Stimulated activated memory B cell treated with anti-CD40 and anti-IgM and Interleukin-4, amounts not matched to agents 10 μg/mL and 1 μg/mL and 100 μg/mL, for 72 hours (primary cell): ENCODE results near the gene SYNDIG1.

Source experiments
- ATAC-seq: fragments of 150-1000 bp; cut with Tn5 transposase; 2 replicates; pipeline ENCODE4 v1.10.0; 2021
- H3K27ac Mint-ChIP-seq: one replicate; pipeline ENCODE4 v1.8.0; 2022; ENCODE audit warnings: mild to moderate bottlenecking, mixed read lengths
- H3K27me3 Mint-ChIP-seq: one replicate; pipeline ENCODE4 v1.8.0; 2022; ENCODE audit warnings: mixed read lengths
- H3K36me3 Mint-ChIP-seq: one replicate; pipeline ENCODE4 v1.8.0; 2022; ENCODE audit warnings: mixed read lengths
- H3K4me1 Mint-ChIP-seq: one replicate; pipeline ENCODE4 v1.8.0; 2022; ENCODE audit warnings: mixed read lengths
- H3K4me3 Mint-ChIP-seq: one replicate; pipeline ENCODE4 v1.8.0; 2022; ENCODE audit warnings: mild to moderate bottlenecking, moderate library complexity, mixed read lengths
- H3K9me3 Mint-ChIP-seq: one replicate; pipeline ENCODE4 v1.8.0; 2022; ENCODE audit warnings: mixed read lengths

Gene SYNDIG1

GRCh38 chr20:24441661-24442060 lies 27.8 kb upstream of the SYNDIG1 start:
- H3K27me3 Mint-ChIP-seq = no peaks in the 10 kb centered on the region
- no peak overlapping the region for H3K27ac Mint-ChIP-seq

GRCh38 chr20:24442909-24443308 lies 26.5 kb upstream of the SYNDIG1 start:
- H3K27ac Mint-ChIP-seq = no peak overlapping the region
- no peaks in the 10 kb centered on the region for H3K27me3 Mint-ChIP-seq
- no peak overlapping the region for H3K4me3 Mint-ChIP-seq
- H3K9me3 Mint-ChIP-seq = no peaks in the 10 kb centered on the region
- ATAC-seq = no peak
- no peaks in the 10 kb centered on the region for H3K4me1 Mint-ChIP-seq
- H3K36me3 Mint-ChIP-seq = no peaks in the 10 kb centered on the region

More at GRCh38 chr20:24441661-24442060, 27.8 kb upstream of the SYNDIG1 start:
- no peaks in the 10 kb centered on the region for H3K36me3 Mint-ChIP-seq
- H3K4me3 Mint-ChIP-seq = no peak overlapping the region
- H3K4me1 Mint-ChIP-seq = no peaks in the 10 kb centered on the region
- ATAC-seq = no peak
- no peaks in the 10 kb centered on the region for H3K9me3 Mint-ChIP-seq

DNA sequence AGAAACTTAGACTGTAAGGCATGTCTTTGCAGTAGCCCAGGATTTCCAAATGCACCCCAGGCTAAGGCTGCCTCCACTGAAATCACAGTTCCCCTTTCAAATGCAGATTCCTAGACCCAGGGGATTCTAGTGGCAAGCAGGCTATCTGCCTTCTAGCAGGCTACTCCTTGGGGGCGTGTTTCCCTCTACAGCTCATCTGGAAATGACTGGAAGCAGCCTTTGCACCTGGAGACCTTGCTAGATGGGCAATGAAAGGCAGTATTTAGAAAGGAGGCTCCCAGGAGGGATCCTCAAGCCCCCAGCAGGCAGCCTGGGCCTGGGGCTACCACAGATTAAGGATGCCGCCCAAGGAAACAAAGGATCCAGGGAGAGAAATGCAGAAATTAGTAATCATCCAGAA lies 26.0 kb upstream of the SYNDIG1 start:
- no peaks in the 10 kb centered on the region for H3K4me1 Mint-ChIP-seq
- ATAC-seq = no peak
- H3K36me3 Mint-ChIP-seq = no peaks in the 10 kb centered on the region
- no peaks in the 10 kb centered on the region for H3K27me3 Mint-ChIP-seq
- no peak overlapping the region for H3K27ac Mint-ChIP-seq
- no peaks in the 10 kb centered on the region for H3K9me3 Mint-ChIP-seq
- no peak overlapping the region for H3K4me3 Mint-ChIP-seq

GRCh38 chr20:24444526-24445190 lies 24.8 kb upstream of the SYNDIG1 start:
- Mint-ChIP-seq H3K36me3 (no peaks in the 10 kb centered on the region), H3K27ac (no peak overlapping the region), H3K4me1 (no peaks in the 10 kb centered on the region)

DNA sequence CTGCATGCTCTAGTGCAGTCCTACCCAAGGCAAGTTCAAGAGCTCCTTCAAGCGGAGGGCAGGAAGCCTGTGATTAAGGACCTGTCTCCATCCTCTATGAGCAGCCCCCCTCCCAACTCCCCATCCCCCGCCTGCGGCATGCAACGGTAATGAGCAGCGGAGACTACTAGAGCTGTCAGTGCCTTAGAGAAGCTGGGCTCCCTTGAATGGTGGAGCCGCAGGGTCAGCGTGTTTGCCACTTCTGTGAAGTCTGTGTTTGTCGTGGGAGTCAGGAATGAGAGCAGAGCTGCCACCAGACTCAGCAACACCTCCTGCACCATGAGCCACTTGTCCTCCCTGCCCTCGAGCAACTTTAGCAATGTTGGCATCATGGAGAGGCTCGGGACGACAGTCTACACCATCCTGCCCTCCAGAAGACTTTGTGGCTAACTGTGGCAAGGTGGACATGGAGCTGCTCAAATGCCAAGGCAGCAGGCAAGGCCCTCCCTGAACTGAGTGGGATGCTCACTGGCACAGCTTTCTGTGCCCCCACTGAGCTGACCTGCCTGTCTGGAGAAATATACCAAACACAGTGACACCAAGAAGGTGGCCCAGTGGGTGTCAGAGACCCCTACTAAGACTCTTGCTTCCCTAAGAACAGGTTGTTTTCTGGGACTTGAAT lies 23.8 kb upstream of the SYNDIG1 start:
- H3K36me3 Mint-ChIP-seq = no peaks in the 10 kb centered on the region
- no peak for ATAC-seq
- H3K27me3 Mint-ChIP-seq = no peaks in the 10 kb centered on the region
- no peaks in the 10 kb centered on the region for H3K4me1 Mint-ChIP-seq
- H3K9me3 Mint-ChIP-seq = no peaks in the 10 kb centered on the region
- no peak overlapping the region for H3K4me3 Mint-ChIP-seq
- H3K27ac Mint-ChIP-seq = no peak overlapping the region

More at GRCh38 chr20:24444526-24445190, 24.8 kb upstream of the SYNDIG1 start:
- H3K4me3 Mint-ChIP-seq = no peak overlapping the region
- ATAC-seq = no peak
- no peaks in the 10 kb centered on the region for H3K9me3 Mint-ChIP-seq
- H3K27me3 Mint-ChIP-seq = no peaks in the 10 kb centered on the region

DNA sequence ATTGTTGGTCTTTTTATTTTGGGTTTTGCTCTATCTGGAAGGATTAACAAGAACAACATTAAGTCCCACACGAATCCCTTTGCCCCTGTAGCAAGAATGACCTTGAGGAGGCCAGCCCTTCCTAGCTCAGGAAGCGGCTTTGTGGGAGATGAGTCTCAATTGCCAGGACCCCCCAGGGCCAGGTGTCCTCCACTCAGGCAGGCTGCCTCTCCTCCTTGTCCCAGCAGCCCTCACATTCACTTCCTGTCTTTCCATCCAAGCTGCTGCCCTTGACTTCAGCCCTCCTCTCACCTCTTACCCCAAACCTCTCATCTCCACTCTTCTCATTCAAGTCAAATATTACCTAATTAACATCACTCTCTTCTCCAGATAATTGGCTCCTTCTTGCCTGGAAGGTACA lies 22.6 kb upstream of the SYNDIG1 start:
- Mint-ChIP-seq H3K4me3 (no peak overlapping the region), H3K9me3 (no peaks in the 10 kb centered on the region), H3K36me3 (no peaks in the 10 kb centered on the region), H3K27ac (no peak overlapping the region), H3K4me1 (no peaks in the 10 kb centered on the region), H3K27me3 (no peaks in the 10 kb centered on the region)
- ATAC-seq = no peak

GRCh38 chr20:24448170-24448569 lies 21.3 kb upstream of the SYNDIG1 start:
- H3K4me3 Mint-ChIP-seq = no peak overlapping the region
- no peak overlapping the region for H3K27ac Mint-ChIP-seq
- H3K4me1 Mint-ChIP-seq = no peaks in the 10 kb centered on the region
- no peaks in the 10 kb centered on the region for H3K9me3 Mint-ChIP-seq
- ATAC-seq = no peak
- H3K36me3 Mint-ChIP-seq = no peaks in the 10 kb centered on the region
- peaks cover 7% of the 10 kb centered on the region for H3K27me3 Mint-ChIP-seq

DNA sequence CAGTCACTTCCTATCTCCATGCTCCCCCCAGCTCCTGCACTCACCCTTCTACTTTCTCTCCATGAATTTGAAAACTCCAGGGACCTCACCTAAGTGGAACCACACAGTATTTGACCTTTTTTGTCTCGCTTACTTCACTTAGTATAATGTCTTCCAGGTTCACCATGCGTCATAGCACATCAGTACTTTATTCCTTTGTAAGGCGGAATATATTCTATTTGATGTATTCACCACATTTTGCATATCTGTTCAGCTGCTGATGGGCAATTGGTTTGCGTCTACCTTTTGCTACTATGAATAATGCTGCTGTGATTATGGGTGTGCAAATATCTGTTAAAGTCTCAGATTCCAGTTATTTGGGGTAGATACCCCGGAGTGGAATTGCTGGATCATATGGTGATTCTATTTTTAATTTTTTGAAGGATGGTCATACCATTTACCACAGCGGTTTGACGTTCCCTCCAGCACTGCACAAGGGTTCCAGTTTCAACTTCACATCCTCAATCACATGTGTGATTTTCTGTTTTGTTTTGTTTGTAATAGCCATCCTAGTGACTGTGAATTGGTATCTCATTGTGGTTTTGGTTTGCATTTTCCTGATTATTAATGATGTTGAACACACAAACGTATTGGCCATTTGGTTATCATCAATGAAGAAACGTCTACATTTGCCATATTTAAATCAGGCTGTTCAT lies 20.3 kb upstream of the SYNDIG1 start:
- H3K9me3 Mint-ChIP-seq = no peaks in the 10 kb centered on the region
- no peak for ATAC-seq
- no peak overlapping the region for H3K27ac Mint-ChIP-seq
- no peaks in the 10 kb centered on the region for H3K4me1 Mint-ChIP-seq
- H3K36me3 Mint-ChIP-seq = no peaks in the 10 kb centered on the region
- H3K4me3 Mint-ChIP-seq = no peak overlapping the region
- peaks cover 10% of the 10 kb centered on the region for H3K27me3 Mint-ChIP-seq

- no peaks in the 10 kb centered on the region for H3K4me1 Mint-ChIP-seq
- H3K9me3 Mint-ChIP-seq = no peaks in the 10 kb centered on the region
- ATAC-seq = no peak
- H3K36me3 Mint-ChIP-seq = no peaks in the 10 kb centered on the region
- peaks cover 10% of the 10 kb centered on the region for H3K27me3 Mint-ChIP-seq
- no peak overlapping the region for H3K4me3 Mint-ChIP-seq
- no peak overlapping the region for H3K27ac Mint-ChIP-seq
Observed at GRCh38 chr20:24450177-24450576, 19.3 kb upstream of the SYNDIG1 start.

- H3K36me3 Mint-ChIP-seq = no peaks in the 10 kb centered on the region
- peaks cover 11% of the 10 kb centered on the region for H3K27me3 Mint-ChIP-seq
- H3K9me3 Mint-ChIP-seq = no peaks in the 10 kb centered on the region
- no peak for ATAC-seq
- no peaks in the 10 kb centered on the region for H3K4me1 Mint-ChIP-seq
- no peak overlapping the region for H3K27ac Mint-ChIP-seq
- H3K4me3 Mint-ChIP-seq = no peak overlapping the region
Observed at GRCh38 chr20:24450624-24451376, 18.6 kb upstream of the SYNDIG1 start.

DNA sequence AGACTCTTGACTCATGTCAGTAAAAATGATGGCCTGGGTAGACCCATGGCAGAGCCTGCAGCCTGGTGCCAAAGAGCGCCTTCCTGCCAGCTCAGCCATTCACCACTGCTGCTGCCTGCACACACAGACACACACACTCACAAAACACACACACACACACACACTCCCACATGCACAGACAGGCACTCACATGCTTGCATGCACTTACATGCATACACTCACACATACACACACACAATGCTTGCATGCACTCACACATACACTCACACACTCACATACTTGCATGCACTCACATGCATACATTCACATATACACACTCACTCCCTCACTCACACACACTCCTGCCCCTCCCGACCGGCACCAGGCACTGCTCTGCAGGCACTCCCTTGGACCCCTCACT lies 18.0 kb upstream of the SYNDIG1 start:
- no peak overlapping the region for H3K4me3 Mint-ChIP-seq
- no peaks in the 10 kb centered on the region for H3K36me3 Mint-ChIP-seq
- no peaks in the 10 kb centered on the region for H3K9me3 Mint-ChIP-seq
- H3K4me1 Mint-ChIP-seq = no peaks in the 10 kb centered on the region
- no peak for ATAC-seq
- H3K27me3 Mint-ChIP-seq = peaks cover 17% of the 10 kb centered on the region
- H3K27ac Mint-ChIP-seq = no peak overlapping the region

- no peak overlapping the region for H3K4me3 Mint-ChIP-seq
- no peak for ATAC-seq
- no peaks in the 10 kb centered on the region for H3K36me3 Mint-ChIP-seq
- no peaks in the 10 kb centered on the region for H3K4me1 Mint-ChIP-seq
- no peaks in the 10 kb centered on the region for H3K9me3 Mint-ChIP-seq
- H3K27ac Mint-ChIP-seq = no peak overlapping the region
- H3K27me3 Mint-ChIP-seq = peaks cover 23% of the 10 kb centered on the region
Observed at GRCh38 chr20:24452016-24452415, 17.4 kb upstream of the SYNDIG1 start.

DNA sequence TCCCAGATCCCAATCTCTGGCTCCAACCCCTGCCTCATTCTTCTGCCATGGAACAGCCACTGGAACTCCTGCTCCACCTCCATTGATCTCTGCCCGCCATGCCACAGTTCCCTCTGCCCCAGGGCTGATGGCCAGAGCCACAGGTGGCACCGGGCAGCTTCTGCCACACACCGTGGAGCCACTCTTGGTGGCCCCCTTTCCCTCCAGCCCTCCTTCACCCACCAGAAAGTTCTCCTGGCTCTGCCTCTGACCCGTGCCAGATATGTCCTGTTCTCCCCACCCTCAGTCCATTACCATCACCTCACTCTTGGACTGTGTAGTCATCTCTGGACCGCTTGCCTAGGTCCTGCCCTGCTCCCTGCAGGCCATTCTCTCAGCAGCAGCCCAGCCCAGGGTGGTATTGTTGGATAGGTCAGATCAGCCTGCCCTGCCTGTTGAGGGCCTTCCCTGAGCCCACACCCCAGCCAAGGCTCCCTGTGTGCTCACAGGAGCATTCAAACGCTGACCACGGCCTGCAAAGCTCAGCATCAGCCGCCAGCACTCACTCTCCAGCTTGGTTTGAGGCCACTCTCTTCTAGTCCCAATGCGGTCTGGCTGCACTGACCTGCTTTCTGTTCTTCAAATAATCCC lies 16.8 kb upstream of the SYNDIG1 start:
- H3K9me3 Mint-ChIP-seq = no peaks in the 10 kb centered on the region
- peaks cover 23% of the 10 kb centered on the region for H3K27me3 Mint-ChIP-seq
- H3K4me1 Mint-ChIP-seq = no peaks in the 10 kb centered on the region
- no peaks in the 10 kb centered on the region for H3K36me3 Mint-ChIP-seq
- H3K27ac Mint-ChIP-seq = no peak overlapping the region
- no peak overlapping the region for H3K4me3 Mint-ChIP-seq
- peak; percentile 41 for ATAC-seq

DNA sequence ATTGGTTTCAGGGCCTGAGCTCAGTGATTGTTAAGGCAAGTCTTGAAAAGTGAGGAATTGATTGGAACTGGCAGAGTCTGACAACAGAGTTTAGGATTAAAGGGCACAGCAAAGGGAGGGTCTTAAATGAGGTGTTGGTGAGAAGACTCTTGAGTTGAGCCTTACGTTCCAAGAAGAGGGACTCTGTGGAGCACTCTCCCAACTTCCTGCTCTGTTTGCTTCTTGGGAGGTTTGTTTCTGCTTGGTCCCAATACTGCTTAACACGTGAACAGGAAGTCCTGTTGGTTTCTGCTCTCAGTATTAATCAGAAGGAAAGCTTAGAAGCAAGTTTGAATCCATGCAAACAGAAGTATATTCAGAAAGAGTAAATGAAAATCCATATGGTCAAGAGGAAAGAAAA lies 15.6 kb upstream of the SYNDIG1 start:
- no peaks in the 10 kb centered on the region for H3K9me3 Mint-ChIP-seq
- ATAC-seq = no peak
- H3K4me1 Mint-ChIP-seq = no peaks in the 10 kb centered on the region
- no peaks in the 10 kb centered on the region for H3K36me3 Mint-ChIP-seq
- H3K27me3 Mint-ChIP-seq = peaks cover 23% of the 10 kb centered on the region
- H3K4me3 Mint-ChIP-seq = no peak overlapping the region
- H3K27ac Mint-ChIP-seq = no peak overlapping the region

DNA sequence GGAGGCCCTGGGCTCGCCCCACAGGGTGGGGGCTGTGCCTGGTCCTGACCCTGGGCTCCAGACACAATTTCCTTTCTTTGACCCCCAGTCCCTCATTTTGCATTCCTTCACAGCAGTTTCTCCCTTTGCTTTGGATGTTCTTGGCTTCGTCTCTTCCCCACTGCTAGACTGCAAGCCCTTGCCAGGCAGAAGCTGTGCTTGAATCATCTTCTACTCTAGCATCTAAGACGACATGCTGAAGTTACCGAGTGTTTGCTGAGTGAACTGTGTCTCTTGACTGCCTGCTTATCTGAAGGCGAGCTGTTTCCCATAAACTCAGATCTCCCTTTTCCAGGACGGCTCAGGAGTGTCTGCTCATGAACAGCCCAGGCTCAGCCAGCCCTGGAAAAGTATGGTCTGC lies 14.3 kb upstream of the SYNDIG1 start:
- peaks cover 23% of the 10 kb centered on the region for H3K27me3 Mint-ChIP-seq
- no peaks in the 10 kb centered on the region for H3K36me3 Mint-ChIP-seq
- H3K9me3 Mint-ChIP-seq = no peaks in the 10 kb centered on the region
- H3K4me3 Mint-ChIP-seq = no peak overlapping the region
- H3K4me1 Mint-ChIP-seq = no peaks in the 10 kb centered on the region
- no peak for ATAC-seq
- no peak overlapping the region for H3K27ac Mint-ChIP-seq
